Transverse colon (tissue), 4 donors: ENCODE measurements around the gene TBCD. TPM values are rescaled to one million over a fixed set of nuclear protein-coding genes. Genes with fewer than 3 reads are reported as not detected.

Experiments used
- DNase-seq: peaks from one replicate; pipeline ENCODE4 v3.0.0-alpha.2; 2019
- H3K27ac ChIP-seq, 4 donors: fragments of 200-600 bp; sonication (generic); 2 replicates each; pipeline ENCODE4 v1.5.1; 2016 to 2018; ENCODE audit warnings: inconsistent platforms in 4 of 4
- H3K27me3 ChIP-seq: fragments of 200-600 bp; sonication (generic); 2 replicates; pipeline ENCODE4 v1.5.1; 2017; ENCODE audit warnings: inconsistent platforms
- H3K36me3 ChIP-seq, 4 donors: fragments of 200-600 bp; sonication (generic); 2 replicates each; pipeline ENCODE4 v1.5.1; 2017 to 2019; ENCODE audit warnings: inconsistent platforms in 4 of 4
- H3K4me1 ChIP-seq, 4 donors: fragments of 200-600 bp; sonication (generic); 2 replicates each; pipeline ENCODE4 v1.5.1; 2017 to 2020; ENCODE audit warnings: inconsistent platforms in 4 of 4
- H3K4me3 ChIP-seq, 4 donors: fragments of 200-600 bp; sonication (generic); 1 replicate in 1 of 4; 2 replicates in 3 of 4; pipeline versions ENCODE4 v1.5.1 to v1.6.1; 2017 to 2019; ENCODE audit warnings: inconsistent platforms in 4 of 4
- H3K9me3 ChIP-seq, 2 donors: fragments of 200-600 bp; sonication (generic); 2 replicates each; pipeline ENCODE4 v1.5.1; 2017 to 2019; ENCODE audit warnings: inconsistent platforms in 2 of 2
- CTCF ChIP-seq, 5 experiments: fragments of 200-600 bp in 3 of 5; fragments of 450-650 bp in 2 of 5; sonication (generic) in 3 of 5; IDR thresholded peaks; 1 replicate in 2 of 5; 2 replicates in 3 of 5; pipeline ENCODE4 v1.5.1; 2016 to 2017; ENCODE audit warnings: antibody characterized with exemption in 5 of 5, inconsistent platforms in 3 of 5, mild to moderate bottlenecking in 2 of 5, moderate library complexity in 1 of 5
- EP300 ChIP-seq: sonication (generic); formaldehyde crosslinking; IDR thresholded peaks from one replicate; pipeline ENCODE4 v1.6.1; 2017; ENCODE audit warnings: antibody characterized with exemption, low read depth
- POLR2A ChIP-seq: fragments of 450-650 bp; IDR thresholded peaks from one replicate; pipeline ENCODE4 v1.6.1; 2016; ENCODE audit warnings: antibody characterized with exemption, mild to moderate bottlenecking, moderate library complexity
- POLR2AphosphoS5 ChIP-seq, 3 donors: sonication (generic); formaldehyde crosslinking; IDR thresholded peaks; one replicate each; pipeline ENCODE4 v1.6.1; 2016; ENCODE audit warnings: antibody characterized with exemption in 3 of 3
- WGBS, 2 donors: methylation state at CpG; one replicate each; pipeline ENCODE4 v1.1.5; 2018; ENCODE audit warnings: low coverage in 1 of 2; 5-methylcytosine and 5-hydroxymethylcytosine counted together
- in situ Hi-C, 4 donors: fragments of 200-750 bp; cut with MboI; loops; one replicate each; pipeline versions ENCODE4 v1.15.0 to v1.15.1; 2017; ENCODE audit warnings: low sequenced_read_pairs in 3 of 4, low pct_ligation_motif_present in 1 of 4, low pct_unique_long_range_greater_than_20kb in 1 of 4
- intact Hi-C: fragments of 100-400 bp; cut with DNase I; formaldehyde crosslinking; loops from one replicate; pipeline ENCODE4 v1.15.1; 2023; ENCODE audit warnings: low total_unique reads
- total RNA-seq, 4 donors: library from RNA; depleted of rRNA; stranded (reverse); fragments of >200 nt; gene quantifications; one replicate each; pipeline ENCODE4 v1.1.0, GENCODE V29; 2016

The TBCD gene
- total RNA-seq, 4 donors from 2014 or later: 38.6 to 104 (median 39.8) TPM

DNA sequence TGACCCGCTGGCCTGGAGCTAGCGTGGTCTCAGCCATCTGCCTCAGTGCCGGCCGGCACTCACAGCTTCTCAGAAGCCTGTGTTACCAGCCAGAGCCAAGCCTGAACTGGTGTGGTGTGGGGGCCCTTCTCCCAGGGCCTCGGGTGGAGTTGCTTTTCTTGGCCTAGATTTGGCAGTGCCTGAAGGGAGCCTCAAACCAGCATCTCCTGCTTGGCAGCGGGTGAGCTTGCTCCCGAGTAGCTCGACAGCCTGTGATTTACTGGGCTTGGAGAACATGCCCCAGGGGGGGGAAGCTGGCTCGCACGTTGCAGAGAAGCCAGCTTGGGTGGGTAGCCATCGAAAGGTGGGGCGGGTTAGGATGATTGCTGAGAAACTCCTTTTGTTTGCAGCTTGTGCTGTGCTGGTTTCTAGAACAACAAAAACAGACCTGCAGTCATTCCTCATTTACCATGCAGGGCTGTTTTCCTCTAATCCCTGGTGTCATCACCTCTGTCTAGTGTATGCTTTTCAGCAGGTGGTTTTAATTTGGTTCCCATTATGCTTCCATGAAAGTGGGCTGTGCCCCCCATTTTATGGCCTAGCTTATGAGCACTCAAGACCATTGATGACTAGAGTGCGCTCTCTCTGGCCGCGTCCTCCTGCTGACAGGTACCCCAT, 42.2 kb downstream of the TBCD start:
- Histone ChIP-seq H3K4me3 (no peak overlapping the region), H3K4me1 (peaks cover 6 to 25% (median 8%) of the 10 kb centered on the region in 4 donors), H3K9me3 (no peaks in the 10 kb centered on the region), H3K36me3 (no peaks in the 10 kb centered on the region), H3K27me3 (no peaks in the 10 kb centered on the region), H3K27ac (peak overlapping the region; percentile 27 to 65 (median 48))
- intact Hi-C loops: no loop called here
- in situ Hi-C loops: no loop called here
- 80 to 94% methylated on average over 3 to 15 of the region's 15 CpGs for WGBS, 2 donors
- TF ChIP-seq EP300: no peak
- no peak for TF ChIP-seq POLR2AphosphoS5 (IDR thresholded peaks at IDR 0.05)
- no peak for TF ChIP-seq POLR2A
- TF ChIP-seq CTCF (IDR thresholded peaks at IDR 0.05): no peak
- DNase-seq: no peak

GRCh38 chr17:82794781-82795482, 43.1 kb downstream of the TBCD start:
- H3K27ac ChIP-seq: peak overlapping the region; percentile 27 to 65 (median 48)
- WGBS, 2 donors: 60 to 84% methylated on average over 6 to 18 of the region's 18 CpGs

GRCh38 chr17:82795615-82796014, 43.8 kb downstream of the TBCD start:
- Histone ChIP-seq H3K27me3 (no peaks in the 10 kb centered on the region), H3K36me3 (no peaks in the 10 kb centered on the region), H3K4me3 (no peak overlapping the region), H3K27ac (peak overlapping the region; percentile 27 to 65 (median 47)), H3K9me3 (no peaks in the 10 kb centered on the region), H3K4me1 (peaks cover 6 to 25% (median 8%) of the 10 kb centered on the region in 4 donors)
- intact Hi-C loops (no loop called here), in situ Hi-C loops (no loop called here)
- peak; percentile 61 for DNase-seq
- 72% methylated on average over 13 of the region's 14 CpGs; no CpG with 5 or more reads in 1 of the 2 donors for WGBS, 2 donors
- TF ChIP-seq POLR2A: no peak
- no peak for TF ChIP-seq EP300
- TF ChIP-seq POLR2AphosphoS5 (IDR thresholded peaks at IDR 0.05): no peak
- no peak for TF ChIP-seq CTCF (IDR thresholded peaks at IDR 0.05)

More at GRCh38 chr17:82794781-82795482, 43.1 kb downstream of the TBCD start:
- Histone ChIP-seq H3K9me3 (no peaks in the 10 kb centered on the region), H3K4me3 (no peak overlapping the region), H3K27me3 (no peaks in the 10 kb centered on the region), H3K4me1 (peaks cover 6 to 25% (median 8%) of the 10 kb centered on the region in 4 donors), H3K36me3 (no peaks in the 10 kb centered on the region)
- intact Hi-C loops: no loop called here
- TF ChIP-seq EP300: no peak
- peak in 2 of 3 donors; percentile 28 to 67 for TF ChIP-seq POLR2AphosphoS5 (IDR thresholded peaks at IDR 0.05)
- DNase-seq: no peak
- in situ Hi-C loops: no loop called here

- WGBS, 2 donors: 93 to 94% methylated on average over 3 to 9 of the region's 9 CpGs
These were observed 45.2 kb downstream of the TBCD start for GRCh38 chr17:82797061-82797460.

More at GRCh38 chr17:82797061-82797460, 45.2 kb downstream of the TBCD start:
- H3K9me3 ChIP-seq: no peaks in the 10 kb centered on the region
- DNase-seq: no peak
- no peaks in the 10 kb centered on the region for H3K27me3 ChIP-seq
- in situ Hi-C loops (no loop called here), intact Hi-C loops (no loop called here)
- no peak overlapping the region for H3K4me3 ChIP-seq
- no peaks in the 10 kb centered on the region for H3K36me3 ChIP-seq
- H3K4me1 ChIP-seq: peaks cover 6 to 25% (median 8%) of the 10 kb centered on the region in 4 donors
- no peak overlapping the region for H3K27ac ChIP-seq
- TF ChIP-seq EP300 (no peak), POLR2AphosphoS5 (IDR thresholded peaks at IDR 0.05) (no peak), POLR2A (no peak), CTCF (IDR thresholded peaks at IDR 0.05) (no peak)
